Activated CD4-positive, CD25-positive, alpha-beta regulatory T cell treated with anti-CD3 and anti-CD28 coated beads, Interleukin-2, amount 50 U/mL, for 72 hours (primary cell): ENCODE results near the gene MYEOV.
A peak's percentile ranks its signal among the peaks of the same experiment; 100 is the strongest.

Experiments
- DNase-seq: peaks from one replicate; pipeline ENCODE4 v3.0.0; 2021

MYEOV gene

DNA sequence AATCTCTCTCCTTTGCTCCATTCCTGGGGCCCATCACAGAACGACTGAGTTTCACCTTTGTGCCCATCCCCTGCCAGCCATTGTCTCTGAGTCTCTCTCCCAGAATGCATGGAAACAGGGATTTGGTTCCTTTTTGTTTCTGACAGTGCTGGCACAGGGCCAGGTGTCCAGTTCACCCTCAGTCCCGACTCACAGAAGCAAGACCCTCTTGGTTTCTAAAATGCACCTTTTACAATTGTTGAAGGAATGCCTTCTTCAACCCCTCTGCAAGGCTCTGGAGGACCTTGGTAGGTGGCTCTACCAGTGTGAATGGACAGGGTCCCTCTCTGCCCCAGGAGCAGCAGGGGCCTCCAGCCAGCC lies 5.1 kb upstream of the MYEOV start:
- no peak for DNase-seq

DNA sequence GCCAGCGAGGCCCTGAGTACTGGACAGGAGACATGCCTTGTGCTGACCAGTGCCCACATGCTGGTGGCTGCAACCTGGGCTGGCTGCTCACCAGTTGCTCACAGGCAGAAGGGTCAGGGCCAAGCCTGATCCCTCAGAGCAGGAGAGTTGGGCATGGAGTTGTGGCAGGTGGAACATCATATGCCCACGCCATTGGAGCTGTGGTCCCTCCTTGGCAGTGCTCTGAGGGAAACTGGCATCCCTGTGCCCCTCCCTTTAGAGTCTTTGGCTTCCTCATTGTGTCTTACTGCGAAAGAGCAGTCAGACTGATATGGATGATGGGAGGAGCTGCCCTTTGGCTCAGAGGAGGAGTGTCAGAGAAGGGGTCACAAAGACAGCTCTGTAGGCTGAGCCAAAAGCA lies 3.1 kb upstream of the MYEOV start:
- no peak for DNase-seq

DNA sequence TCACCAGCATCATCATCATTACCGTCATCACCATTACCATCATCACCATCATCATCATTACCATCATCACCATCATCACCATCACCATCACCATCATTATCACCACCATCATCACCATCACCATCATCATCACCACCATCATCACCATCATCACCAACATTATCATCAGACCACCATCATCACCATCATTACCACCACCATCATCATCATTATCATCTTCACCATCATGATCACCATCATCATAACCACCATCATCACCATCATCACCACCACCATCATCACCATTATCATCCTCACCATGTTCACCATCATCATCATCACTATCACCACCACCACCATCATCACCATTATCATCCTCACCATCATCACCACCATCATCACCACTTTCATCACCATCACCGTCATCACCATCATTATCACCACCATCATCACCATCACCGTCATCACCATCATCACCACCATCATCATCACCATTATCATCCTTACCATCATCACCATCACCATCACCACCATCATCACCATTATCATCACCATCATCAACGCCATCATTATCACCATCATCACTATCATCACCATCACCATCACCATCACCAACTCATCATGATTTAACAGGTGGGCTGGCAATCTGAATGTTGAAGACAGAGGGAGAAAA lies 2.4 kb upstream of the MYEOV start:
- DNase-seq = no peak

DNA sequence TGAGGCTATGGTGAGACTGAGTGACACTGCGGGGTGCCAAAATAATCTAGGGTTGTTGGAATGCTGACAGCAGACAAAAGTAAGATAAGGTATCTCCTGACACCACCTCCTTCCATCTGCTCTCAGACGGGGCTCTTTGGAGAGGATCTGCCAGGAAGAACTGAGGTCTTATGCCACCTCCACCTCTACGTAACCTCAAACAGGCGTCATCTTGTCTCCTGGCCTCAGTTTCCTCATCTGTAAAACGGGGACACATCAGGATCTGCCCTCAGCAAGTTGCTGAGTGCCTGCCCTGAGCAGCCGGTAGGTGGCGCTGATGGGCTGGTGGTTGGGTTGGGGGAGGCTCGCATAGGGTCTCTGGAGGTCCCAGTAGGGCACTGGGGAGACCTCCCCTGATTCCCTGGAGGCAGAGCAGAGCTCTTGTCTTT lies 1.7 kb upstream of the MYEOV start:
- peak; percentile 62 for DNase-seq

DNA sequence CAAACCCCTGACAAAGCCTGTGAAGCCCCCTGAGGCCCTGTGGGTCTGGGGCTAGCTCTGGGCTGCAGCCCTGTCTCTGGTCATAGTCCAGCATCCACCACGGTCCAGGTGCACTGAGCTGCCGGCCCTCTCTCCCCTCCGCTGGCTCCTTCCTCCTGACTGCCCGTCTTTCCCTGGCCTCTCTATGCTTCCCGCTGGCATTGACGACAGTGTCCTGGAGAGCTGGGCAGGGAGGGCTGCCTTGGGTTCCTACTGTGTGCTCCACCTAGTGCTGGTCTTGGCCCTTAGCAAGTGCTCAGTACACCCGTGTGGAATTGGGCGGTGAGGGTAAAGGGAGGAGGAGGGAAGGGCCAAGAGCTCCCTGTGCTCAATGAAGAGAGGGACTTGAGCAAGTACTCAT lies 868 bp upstream of the MYEOV start:
- no peak for DNase-seq

DNA sequence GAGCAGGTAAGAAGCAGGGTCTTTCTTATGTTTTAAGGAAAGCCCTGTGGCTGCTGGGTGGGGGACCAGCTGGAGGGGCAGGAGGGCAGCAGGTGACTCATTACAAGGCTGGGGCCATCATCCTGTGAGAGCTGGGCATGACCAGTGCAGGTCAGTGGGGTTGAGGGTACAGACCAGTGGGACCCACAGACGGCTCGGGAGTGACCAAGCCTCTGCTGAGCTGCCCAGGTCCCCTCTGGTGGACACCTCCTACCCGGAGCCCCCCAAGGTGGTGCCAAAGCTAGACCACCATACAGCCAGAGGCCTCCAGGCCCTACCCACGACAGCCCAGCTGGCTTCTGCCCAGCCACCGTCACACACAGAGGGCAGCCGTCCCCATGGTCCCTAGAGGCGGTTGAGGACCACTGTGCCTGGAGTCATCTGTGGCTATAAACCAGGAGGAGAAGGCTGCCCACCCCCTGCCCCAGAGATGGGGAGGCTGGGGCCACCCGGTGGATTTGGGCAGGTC lies 670 bp downstream of the MYEOV start:
- no peak for DNase-seq

DNA sequence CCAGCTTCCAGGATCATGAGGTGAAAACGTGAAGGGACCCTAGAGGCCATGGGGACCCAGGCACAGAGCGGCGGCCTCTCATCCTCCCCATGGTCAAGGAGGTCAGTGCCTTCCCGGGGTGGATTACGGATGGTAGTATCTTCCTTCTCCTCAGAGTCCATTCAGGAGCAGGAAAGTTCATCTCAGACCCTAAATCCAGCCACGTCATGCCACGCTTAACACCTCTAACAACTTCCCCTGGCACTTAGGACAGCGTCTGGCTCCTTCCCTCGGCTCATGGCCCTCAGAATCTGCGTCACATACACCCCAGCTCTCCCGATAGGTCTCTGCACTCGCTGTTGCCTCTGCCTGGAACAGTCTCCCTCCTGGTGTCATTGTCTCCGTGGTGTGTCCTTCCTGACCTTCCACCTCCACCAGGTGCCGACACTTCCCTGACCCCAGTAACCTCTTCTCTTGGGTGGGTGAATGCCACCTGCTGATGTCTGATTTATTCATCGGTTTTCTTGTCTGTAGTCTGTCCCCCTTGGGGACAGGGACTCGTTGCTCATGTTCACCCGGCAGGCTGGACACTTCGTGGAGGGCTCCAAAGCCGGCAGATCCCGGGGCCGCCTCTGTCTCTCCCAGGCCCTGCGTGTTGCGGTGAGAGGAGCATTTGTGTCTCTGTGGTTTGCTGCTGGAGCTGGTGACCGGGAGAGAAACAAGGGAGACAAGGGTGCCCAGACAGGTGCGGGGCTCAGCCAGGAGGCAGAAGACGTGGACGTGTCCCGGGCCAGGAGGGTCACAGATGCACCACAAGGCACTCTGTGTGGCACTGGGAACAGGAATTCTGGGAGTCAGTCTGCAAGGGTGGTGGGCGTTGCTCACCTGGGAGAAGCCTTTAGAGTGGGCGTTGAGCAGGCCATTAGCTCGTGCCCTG lies 1.4 kb downstream of the MYEOV start:
- no peak for DNase-seq

DNA sequence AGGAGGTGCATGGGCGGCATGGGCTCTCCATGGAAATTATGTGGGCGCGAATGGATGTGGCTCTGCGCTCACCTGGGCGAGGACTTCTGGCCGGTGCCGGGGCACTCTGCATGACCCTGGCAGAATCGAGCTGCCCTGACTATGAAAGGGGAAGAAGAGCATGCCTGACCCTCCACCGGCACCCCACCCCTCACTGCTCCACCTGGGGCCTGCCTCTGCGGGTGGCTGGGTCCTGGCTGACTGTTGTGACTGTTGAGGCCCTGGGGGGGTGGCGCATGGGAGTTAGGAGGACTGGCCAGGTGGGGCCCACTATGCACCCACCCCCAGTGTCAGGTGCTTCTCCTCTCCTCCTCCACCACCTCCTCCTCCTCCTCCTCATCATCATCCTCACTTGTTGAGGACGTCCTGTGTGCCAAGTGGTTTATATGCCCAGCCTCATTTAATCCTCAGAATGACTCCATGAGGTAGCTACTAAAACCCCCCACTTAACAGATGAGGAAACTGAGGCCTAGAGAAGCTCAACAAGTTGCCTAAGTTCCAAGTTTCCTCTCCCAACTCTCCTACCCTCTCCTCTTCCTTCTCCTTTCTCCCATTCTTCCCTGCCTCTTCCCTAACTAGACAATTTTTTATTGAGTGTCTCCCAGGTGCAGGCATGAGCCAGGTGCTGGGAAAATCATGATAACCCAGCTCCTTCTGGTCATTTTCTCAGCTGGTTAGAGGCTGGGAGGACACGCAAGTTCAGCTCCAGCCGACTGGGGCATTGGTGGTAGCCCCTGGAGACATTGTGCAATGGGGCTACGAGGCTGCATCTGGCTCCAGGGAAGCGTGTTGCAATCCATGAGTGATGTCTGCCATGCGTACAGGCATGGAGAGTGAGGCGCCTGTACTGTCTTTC lies 2.3 kb downstream of the MYEOV start:
- DNase-seq = no peak

DNA sequence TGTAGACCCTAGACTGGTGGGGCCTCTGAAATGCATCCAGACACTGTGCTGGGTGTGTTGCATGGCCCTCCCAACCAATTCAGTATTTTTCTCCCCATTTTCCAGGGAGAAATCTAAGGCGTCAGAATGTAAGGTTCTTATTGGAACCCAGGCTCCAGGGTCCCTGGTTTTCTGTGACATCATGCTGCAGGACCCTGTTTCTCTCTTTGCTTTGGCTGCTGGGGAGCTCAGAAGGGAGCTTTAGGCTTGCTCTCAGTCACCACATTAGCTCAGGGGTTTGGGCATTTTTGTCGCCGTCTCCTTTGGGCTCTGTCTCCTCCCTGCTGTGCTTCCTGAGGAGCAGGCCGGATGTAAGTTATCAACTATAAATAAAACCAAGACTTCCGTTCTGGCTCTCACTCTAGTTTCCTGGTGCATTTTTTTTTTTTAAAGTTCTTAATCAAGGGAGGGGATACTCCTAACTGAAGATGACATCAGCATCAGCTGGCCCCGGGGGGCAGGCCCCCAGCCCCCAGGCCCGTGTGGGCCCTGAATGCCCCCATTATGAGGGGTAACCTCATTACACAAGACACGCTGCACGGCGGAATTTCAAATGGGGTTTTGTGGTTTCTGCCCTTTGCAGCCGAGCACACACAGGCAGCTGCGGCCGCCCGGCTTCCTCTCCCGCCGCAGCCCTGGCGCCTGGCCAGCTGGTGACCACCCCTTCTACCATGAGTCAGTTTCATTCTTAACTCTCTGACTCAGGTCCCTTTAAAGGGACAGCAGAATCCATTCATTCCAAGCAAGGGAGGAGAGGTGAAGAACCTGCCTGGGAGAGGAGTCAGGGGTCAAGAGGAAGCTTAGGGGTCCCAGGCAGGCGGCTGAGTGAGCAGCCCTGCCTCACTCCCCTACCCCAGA lies 3.2 kb downstream of the MYEOV start:
- peak; percentile 90 for DNase-seq

DNA sequence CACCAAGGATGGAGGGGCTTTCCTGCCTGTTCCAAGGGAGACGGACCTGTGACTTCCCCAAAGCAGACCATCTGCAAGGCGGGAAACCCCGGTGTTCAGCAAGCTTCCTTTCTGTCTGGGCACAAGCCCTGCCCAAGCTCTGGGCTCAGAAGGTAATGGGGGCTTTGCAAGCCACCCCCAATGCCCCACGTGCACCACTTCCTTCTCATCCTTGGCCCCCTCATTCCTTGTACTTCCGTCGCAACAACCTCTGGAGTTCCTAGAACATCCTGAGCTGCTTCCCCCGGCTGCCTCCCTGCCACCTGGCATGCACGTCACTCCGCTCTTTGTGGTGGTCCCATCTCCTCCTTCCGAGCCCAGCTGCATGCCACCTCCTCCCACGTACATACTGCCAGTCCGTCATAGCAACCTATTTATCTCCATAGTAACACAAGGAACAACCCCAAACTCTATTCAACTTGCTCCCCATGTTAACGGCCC lies 3.9 kb downstream of the MYEOV start:
- DNase-seq = no peak

DNA sequence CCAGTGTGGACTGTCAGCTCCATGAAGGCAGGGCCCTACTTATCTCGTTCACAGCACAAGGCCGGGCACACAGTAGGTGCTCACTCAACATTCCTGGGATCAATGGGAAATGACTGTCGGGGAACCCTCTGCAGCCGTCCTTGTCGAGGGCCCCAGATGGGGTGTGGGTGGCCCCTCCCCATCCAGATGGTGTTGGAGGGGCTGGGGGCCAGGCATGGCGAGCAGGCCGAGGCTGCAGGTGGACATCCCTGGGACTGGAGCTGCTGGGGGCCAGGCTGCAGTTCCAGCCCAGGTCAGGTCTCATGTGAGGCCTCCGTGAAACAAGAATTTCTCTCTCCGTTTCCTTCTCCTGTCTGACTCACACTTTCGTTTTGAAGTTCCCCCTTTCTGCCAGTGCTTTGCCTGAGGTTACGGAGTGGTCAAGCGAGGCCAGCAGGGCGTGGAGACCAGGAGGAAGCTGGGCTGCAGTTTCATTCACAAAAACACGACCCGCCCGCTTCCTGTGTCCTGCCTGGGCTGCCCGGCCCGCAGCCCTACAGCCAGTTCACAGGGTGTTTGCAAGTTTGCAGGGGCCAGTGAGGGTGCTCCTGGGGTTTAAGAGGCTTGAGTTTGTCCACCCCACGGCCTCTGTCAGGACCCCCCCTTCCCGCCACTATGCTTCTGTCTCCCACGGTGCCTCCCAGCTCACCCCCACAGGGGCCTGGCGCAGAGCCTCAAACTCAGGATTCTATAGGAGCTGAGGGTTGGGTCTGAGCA lies 4.5 kb downstream of the MYEOV start:
- no peak for DNase-seq

DNA sequence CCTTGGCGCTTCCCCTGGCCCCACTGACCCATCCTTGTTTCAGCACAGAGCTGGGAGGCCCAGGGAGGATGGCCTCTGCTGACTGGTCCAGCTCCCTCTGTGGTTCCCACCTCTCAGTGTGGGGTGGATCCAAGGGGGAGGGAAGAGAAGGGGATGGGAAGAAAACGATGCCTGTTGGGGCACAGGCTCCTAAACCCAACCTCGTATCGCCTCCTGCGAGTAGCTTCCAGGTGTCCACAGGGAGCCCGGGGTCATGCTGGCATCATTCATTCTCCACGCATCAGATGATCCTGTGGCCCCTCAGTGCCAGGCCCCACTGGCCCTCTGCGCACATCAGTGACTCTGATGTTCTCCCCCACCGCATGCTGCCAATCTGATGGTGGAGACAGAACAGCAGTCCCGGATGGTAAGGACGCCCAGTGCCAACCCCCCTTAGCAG lies 5.1 kb downstream of the MYEOV start:
- no peak for DNase-seq

DNA sequence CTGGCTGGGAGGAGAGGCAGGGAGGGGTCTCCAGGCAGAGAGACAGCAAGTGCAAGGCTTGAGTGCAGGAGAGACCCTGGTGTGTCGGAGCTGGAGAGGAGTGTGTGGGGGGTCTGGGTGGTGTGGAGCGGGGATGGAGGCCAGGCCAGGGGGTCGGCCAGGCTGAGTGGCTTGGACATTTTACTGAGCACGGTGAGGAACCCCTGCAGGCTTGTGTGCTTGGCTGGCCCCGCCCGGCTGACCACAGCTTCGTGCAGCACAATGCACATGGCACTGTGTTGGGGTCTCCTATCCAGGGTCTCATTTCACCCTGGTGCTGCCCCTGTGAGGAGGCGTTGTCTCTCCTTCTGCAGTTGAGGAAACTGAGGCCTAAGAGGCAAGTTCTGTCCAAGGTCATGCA lies 5.6 kb downstream of the MYEOV start:
- no peak for DNase-seq

DNA sequence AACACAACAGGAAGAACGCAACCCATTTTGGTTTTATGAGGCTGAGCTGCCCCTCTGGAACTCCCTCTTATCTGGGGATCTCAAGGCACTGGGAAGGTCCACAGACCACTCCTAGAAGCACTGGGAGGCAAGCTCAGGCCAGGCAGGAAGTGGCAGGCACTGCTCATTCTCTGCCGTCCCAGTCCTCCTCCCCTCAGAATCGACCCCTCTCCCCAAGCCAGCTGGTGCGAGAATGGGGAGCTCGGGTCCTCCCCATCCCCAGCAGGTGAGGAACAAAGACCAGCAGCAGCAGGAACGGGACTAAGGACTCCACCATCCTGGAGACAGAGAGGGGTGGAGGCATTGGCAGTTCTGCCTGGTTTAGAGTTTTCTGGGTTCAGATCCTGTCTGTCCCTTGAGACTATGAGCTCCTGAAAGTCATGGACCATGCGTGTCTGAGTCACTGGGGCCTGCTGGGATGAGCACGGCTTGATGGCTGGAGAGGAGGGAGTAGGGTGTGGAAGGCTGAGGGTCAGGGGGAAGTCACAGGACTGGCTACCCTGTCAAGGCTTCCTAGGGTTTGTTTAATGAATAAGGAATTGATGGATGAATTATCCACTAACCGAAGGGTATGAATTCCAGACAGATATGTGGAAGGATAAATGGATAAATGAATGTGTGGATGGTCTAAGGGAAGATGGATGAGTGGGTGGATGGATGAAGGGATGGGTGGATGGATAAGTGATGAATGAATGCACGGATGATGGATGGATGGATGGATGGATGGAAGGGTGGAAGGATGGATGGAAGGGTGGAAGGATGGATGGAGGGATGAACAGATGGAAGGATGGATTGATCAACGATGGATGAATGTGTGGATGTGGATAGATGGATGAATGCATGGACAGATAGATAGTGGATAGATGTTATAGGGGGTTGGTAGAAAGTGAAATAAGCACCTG lies 6.4 kb downstream of the MYEOV start:
- no peak for DNase-seq

DNA sequence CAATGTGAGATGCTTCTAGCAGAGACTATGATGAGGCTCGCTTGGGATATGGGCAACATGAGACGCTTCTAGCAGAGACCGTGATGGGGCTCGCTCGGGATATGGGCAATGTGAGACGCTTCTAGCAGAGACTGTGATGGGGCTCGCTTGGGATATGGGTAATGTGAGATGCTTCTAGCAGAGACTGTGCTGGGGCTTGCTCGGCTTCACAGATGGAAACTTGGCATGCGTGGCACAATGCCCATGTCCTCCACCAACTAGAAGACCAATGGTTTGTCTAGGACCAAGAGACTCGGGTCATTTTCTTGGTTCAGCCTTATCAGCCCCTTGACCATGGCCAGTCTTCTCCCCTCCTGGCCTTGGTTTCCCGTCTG lies 7.1 kb downstream of the MYEOV start:
- no peak for DNase-seq

DNA sequence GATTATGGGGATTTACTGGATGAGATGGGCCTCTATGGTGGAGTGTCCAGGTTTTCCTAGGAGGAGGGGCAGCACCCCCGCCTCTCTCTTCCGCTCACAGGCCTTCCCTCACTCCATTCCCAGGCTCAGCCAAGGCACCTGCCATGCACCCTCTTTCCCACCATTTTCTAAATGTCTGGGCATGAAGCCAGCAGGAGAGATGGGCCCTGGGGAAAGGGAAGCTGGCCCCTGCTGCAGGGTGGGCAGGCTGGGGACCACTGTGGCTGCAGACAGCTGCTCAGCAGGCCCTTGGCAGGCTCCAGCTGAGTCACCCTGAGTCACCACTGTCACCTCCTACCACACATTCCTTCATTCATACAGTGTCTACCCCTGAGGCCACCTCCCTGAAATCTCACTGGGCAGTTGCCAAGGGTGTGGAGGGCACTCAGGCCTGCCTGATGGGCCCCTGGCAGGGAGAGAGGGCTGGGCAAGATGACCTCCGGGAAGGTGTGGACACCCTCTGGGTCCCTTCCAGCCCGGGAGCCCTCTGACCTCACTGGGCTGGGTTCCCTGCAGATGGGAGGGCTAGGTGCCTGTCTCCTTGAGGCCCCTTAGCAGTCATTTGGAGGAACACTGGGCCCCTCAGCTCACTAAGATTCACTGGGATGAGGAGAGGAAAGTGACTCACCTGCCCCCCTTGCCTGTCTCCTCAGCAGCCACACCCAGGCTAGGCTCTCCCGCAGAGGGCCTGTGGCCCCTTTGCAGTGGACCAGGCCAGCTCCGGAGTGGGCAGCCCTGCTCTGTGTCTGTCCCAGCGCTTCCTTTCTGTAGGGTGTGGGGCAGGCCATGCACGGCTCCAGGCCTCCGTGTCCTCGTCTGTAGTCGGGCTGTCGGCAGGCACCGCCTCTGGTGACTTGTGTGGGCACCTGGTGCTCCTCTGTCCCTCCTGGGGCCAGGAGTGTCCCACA lies 7.8 kb downstream of the MYEOV start:
- DNase-seq = no peak

DNA sequence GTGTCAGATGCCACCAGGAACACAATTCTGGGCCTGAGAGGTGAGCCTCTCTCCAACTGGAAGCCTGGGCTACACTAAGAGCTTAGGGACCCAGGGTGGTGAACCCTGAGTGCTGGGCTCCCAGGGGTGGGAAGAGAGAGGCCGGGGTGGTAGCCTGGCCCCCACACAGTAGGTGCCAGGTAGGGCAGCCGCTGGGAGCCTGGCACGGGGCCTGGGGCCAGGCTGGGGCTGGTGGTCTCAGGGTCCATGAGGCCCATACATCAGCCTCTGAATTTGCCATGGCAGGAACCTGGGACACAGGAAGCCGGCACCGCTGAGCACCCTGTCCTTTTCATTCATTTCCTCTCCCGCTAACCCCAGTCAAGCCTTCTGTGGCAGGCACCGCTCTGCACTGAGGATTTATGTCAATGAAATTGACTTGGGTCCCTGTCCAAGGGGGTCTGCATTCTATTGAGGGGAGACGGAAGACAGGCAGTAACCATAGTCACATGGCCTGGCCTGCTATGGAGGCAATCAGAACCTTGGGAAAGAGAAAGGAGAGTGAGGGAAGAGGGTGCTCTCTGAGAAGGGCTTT lies 8.6 kb downstream of the MYEOV start:
- DNase-seq = no peak

DNA sequence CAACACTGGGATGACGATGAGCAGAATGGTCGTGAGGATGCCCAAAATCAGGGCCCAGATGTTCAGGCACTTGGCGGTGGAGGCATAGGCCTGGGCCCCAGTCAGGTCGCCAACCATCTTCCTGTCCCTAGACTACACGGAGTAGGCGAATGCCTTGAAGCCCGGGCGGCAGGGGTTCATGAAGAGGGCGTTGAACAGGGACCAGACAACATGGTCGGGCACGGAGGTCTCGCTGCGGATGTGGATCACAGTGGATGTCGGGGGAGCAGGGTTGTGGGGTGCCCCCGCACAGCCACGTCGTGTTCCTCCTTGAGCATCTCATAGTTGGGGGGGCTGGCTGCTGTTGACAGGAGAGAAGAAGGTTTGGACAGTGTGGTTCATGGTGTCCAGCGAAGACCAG lies 9.5 kb downstream of the MYEOV start:
- DNase-seq = no peak

DNA sequence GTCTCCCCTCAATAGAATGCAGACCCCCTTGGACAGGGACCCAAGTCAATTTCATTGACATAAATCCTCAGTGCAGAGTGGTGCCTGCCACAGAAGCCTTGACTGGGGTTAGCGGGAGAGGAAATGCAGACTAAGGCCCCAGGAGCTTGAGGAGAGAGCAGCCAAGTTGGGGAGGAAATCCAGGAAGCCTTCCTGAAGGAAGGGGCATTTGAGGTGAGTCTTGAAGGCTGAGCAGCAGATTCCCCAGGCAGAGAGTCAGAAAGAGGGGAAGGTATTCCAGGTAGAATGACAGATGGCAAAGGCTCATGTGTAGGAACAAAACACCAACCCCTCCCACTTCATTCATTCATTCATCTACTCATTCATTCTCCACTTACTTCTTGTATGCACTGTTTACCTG lies 10.3 kb downstream of the MYEOV start:
- DNase-seq = no peak
